ENCODE measurements around the gene PNMA8A. TPM values are rescaled to one million over a fixed set of nuclear protein-coding genes. Genes with fewer than 3 reads are reported as not detected.

PNMA8A gene
- polyA plus RNA-seq, 2 of the 4 experiments (the other 2 are of a cell fraction): 11.2 to 15.4 TPM

- Histone ChIP-seq H3K4me2 (no peak overlapping the region), H3K9me3 (no peaks in the 10 kb centered on the region), H3K27ac (no peak overlapping the region), H3K4me3 (no peak overlapping the region), H3K4me1 (no peaks in the 10 kb centered on the region)
- CTCF ChIA-PET: interaction anchor here (0.6 to 2.9 kb wide), 14 partner anchors 10 to 799 kb away, joined by 3 to 10 read pairs (median 4); no protein-coding TSS in a partner anchor
- POLR2A ChIA-PET: interaction anchor here (0.7 kb wide), 1 partner anchor 663 kb away, joined by 4 read pairs; the partner anchor contains the start of gene SIX5
- DNase-seq (ENCODE audit: low read depth in 1 of 2, low spot score in 1 of 2): peak in 1 of 2 experiments; percentile 34
- 69% methylated on average over 10 of the region's 10 CpGs for WGBS (ENCODE audit: missing lambda C conversion rate)
- TF ChIP-seq MAFK (IDR thresholded peaks at IDR 0.05; ENCODE audit: partially characterized antibody) (no peak), RAD21 (conservative IDR thresholded peaks at IDR 0.05 in 1 of 2, IDR thresholded peaks at IDR 0.05 in 1 of 2) (peak in 1 of 2 experiments; percentile 43; a peak in 2 of 5 replicates), POLR2AphosphoS2 (conservative IDR thresholded peaks at IDR 0.05; ENCODE audit: low read length) (no peak)
- ATAC-seq: peak in 1 of 2 experiments; percentile 53; a peak in 3 of 6 replicates
- FAIRE-seq: no peak
These were observed 39.5 kb downstream of the PNMA8A start for GRCh38 chr19:46431824-46432223.

- H3K4me3 ChIP-seq: no peak overlapping the region
- DNase-seq (ENCODE audit: low read depth in 1 of 2, low spot score in 1 of 2) (no peak), FAIRE-seq (no peak), ATAC-seq (no peak)
- no peak overlapping the region for H3K4me2 ChIP-seq
- H3K4me1 ChIP-seq: peaks cover 8% of the 10 kb centered on the region
- WGBS (ENCODE audit: missing lambda C conversion rate): 75% methylated on average over 4 of the region's 4 CpGs
- CTCF ChIA-PET: no interaction called here
- no peaks in the 10 kb centered on the region for H3K9me3 ChIP-seq
- POLR2A ChIA-PET: no interaction called here
- H3K27ac ChIP-seq: no peak overlapping the region
- TF ChIP-seq NFE2L2 (conservative IDR thresholded peaks at IDR 0.05; ENCODE audit: low read length): no peak
- TF ChIP-seq RNF2 (IDR thresholded peaks at IDR 0.05; ENCODE audit: borderline replicate concordance, low read depth): no peak
- TF ChIP-seq KDM5A (IDR thresholded peaks at IDR 0.05): no peak
- TF ChIP-seq HDAC2 (IDR thresholded peaks at IDR 0.05): no peak
- TF ChIP-seq HOXA7 (CRISPR knock-in tag; IDR thresholded peaks at IDR 0.05): no peak
- no peak for TF ChIP-seq POLR2AphosphoS2 (conservative IDR thresholded peaks at IDR 0.05; ENCODE audit: low read length)
- TF ChIP-seq EP300 (IDR thresholded peaks at IDR 0.05): no peak
- no peak for TF ChIP-seq GATA3 (IDR thresholded peaks at IDR 0.05; ENCODE audit: borderline replicate concordance)
- TF ChIP-seq USF2 (IDR thresholded peaks at IDR 0.05): no peak
- no peak for TF ChIP-seq RFX5 (IDR thresholded peaks at IDR 0.05)
- TF ChIP-seq FOSB (CRISPR knock-in tag; IDR thresholded peaks at IDR 0.05): no peak
- no peak for TF ChIP-seq CHD4 (IDR thresholded peaks at IDR 0.05; ENCODE audit: borderline replicate concordance)
- no peak for TF ChIP-seq FOXS1 (CRISPR knock-in tag; IDR thresholded peaks at IDR 0.05)
- TF ChIP-seq BCL3 (IDR thresholded peaks at IDR 0.05): no peak
- no peak for TF ChIP-seq JUN (IDR thresholded peaks at IDR 0.05)
- TF ChIP-seq ZFP36 (IDR thresholded peaks at IDR 0.05; ENCODE audit: borderline replicate concordance, partially characterized antibody): no peak
- TF ChIP-seq ESRRA (IDR thresholded peaks at IDR 0.05; ENCODE audit: borderline replicate concordance, low read length): no peak
- no peak for TF ChIP-seq E2F6 (IDR thresholded peaks at IDR 0.05; ENCODE audit: borderline replicate concordance, low read depth)
- TF ChIP-seq ZNF302 (CRISPR knock-in tag; IDR thresholded peaks at IDR 0.05): no peak
- TF ChIP-seq HES2 (IDR thresholded peaks at IDR 0.05): no peak
These were observed 41.4 kb downstream of the PNMA8A start for GRCh38 chr19:46429999-46430398.

All from A549 (cell line).